ENCODE results near the gene NECTIN4.

NECTIN4 gene

DNA sequence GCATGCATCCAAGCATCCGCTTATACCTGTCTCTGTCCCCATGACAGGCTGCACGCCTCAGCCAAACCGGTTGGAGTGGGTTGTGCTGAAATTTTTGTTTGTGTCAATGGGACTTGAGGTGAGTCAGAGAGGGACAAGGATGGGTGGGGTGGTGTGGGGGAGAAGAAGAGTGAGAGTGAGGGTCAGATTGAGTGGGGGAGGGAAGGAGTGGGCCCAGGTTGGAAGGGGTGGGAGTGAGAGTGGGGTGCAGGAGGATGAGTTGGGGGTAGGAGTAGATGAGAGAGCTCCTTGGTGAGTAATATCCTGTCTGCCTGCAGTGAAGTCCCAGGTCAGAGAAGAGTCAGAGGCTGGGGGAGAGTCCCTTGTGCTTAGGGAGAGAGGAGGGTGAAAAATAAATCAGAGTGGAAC is 3.3 kb upstream of the NECTIN4 start:
- Histone ChIP-seq H3K4me1 (ENCODE audit: control insufficient read depth in 2 of 2, insufficient read depth in 2 of 2, low read length in 2 of 2) (peaks cover 7 to 20% of the 10 kb centered on the region in 2 donors), H3K27ac (ENCODE audit: low read depth in 2 of 2, low read length in 2 of 2) (no peak overlapping the region), H3K4me3 (ENCODE audit: low read length in 2 of 2) (no peak overlapping the region), H3K9ac (ENCODE audit: low read depth in 1 of 2, low read length in 2 of 2) (no peak overlapping the region), H3K9me3 (ENCODE audit: control insufficient read depth in 2 of 2, low read length in 2 of 2) (no peaks in the 10 kb centered on the region), H3K27me3 (ENCODE audit: control insufficient read depth in 2 of 2, insufficient read depth in 2 of 2, low read length in 2 of 2) (no peaks in the 10 kb centered on the region), H3K36me3 (ENCODE audit: control insufficient read depth in 2 of 2, insufficient read depth in 2 of 2, low read length in 2 of 2) (no peaks in the 10 kb centered on the region)

DNA sequence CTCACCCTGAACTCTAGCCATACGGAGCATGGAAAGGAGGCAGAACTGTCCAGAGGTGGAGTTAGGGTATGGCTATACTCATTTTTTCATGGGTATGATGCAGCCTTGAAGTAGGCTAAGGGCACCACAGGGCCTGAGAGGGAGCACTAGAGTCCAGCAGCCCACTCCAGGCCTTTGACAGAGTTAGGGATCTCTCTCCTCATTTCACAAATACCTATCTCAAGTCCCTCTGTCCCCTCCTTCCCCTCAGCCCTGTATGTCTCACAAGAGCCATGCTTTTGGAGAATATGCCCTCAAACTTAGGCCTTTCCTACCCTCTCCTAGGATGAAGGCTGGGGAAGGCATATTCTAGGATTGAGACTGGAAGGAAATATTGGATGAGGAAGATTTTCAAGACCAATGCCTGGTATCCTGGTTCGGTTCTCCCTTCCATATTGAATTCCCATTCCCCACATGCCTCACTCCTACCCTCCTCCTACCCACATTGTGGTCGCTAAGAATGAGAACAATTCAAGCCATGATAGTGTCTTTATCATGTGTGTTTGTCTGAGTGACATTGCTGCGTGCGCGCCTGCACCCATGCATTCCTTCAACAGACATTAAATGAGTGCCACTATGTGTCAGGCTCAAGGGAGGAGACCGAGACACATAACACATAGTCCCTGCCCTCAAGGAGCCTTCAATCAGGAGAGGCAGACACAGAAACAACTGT is 2.6 kb upstream of the NECTIN4 start:
- Histone ChIP-seq H3K27me3 (ENCODE audit: control insufficient read depth in 2 of 2, insufficient read depth in 2 of 2, low read length in 2 of 2) (no peaks in the 10 kb centered on the region), H3K4me3 (ENCODE audit: low read length in 2 of 2) (no peak overlapping the region), H3K27ac (ENCODE audit: low read depth in 2 of 2, low read length in 2 of 2) (no peak overlapping the region), H3K4me1 (ENCODE audit: control insufficient read depth in 2 of 2, insufficient read depth in 2 of 2, low read length in 2 of 2) (peaks cover under 1 to 19% of the 10 kb centered on the region in 2 donors), H3K9ac (ENCODE audit: low read depth in 1 of 2, low read length in 2 of 2) (no peak overlapping the region), H3K36me3 (ENCODE audit: control insufficient read depth in 2 of 2, insufficient read depth in 2 of 2, low read length in 2 of 2) (no peaks in the 10 kb centered on the region), H3K9me3 (ENCODE audit: control insufficient read depth in 2 of 2, low read length in 2 of 2) (no peaks in the 10 kb centered on the region)

DNA sequence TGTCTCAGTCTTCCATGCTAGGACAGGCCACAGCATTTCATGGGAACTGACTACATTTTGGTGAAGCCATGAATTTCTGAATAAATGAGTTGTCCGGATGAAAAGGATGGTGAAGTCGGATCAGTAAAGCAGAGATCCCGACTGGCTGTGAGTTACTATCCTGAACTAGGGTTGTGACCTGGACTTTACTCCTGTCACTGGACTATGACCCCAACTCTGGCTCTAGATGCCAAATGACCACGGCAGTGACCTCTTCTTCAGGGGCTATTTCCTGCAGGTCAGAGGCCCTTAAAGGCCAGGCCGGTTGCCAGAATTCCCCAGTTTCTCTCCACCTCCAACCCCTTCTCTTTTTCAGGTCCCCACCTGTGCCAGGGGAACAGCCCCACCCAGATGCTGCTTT is 1.7 kb upstream of the NECTIN4 start:
- Histone ChIP-seq H3K4me3 (ENCODE audit: low read length in 2 of 2) (no peak overlapping the region), H3K27ac (ENCODE audit: low read depth in 2 of 2, low read length in 2 of 2) (no peak overlapping the region), H3K4me1 (ENCODE audit: control insufficient read depth in 2 of 2, insufficient read depth in 2 of 2, low read length in 2 of 2) (peaks cover 7 to 28% of the 10 kb centered on the region in 2 donors), H3K9me3 (ENCODE audit: control insufficient read depth in 2 of 2, low read length in 2 of 2) (no peaks in the 10 kb centered on the region), H3K36me3 (ENCODE audit: control insufficient read depth in 2 of 2, insufficient read depth in 2 of 2, low read length in 2 of 2) (no peaks in the 10 kb centered on the region), H3K9ac (ENCODE audit: low read depth in 1 of 2, low read length in 2 of 2) (no peak overlapping the region), H3K27me3 (ENCODE audit: control insufficient read depth in 2 of 2, insufficient read depth in 2 of 2, low read length in 2 of 2) (no peaks in the 10 kb centered on the region)

DNA sequence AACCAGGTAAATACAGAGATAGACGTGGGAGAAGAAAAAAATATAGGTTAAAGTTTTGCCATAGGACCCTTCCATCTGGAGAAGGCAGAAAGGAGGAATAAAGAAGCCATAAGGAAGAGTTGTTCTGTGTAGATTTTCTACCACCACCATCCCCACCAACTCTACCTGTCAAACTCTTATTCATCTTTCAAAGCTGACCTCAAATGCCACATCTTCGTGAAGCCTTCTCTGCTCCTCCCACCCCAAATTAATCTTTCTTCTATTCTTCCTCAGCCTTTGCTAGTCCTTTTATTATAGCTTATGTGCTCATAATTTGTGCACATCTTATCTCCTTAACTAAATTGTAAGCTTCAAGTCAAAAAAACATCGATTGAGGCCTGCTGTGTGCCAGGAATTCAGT is 1.3 kb upstream of the NECTIN4 start:
- Histone ChIP-seq H3K4me1 (ENCODE audit: control insufficient read depth in 2 of 2, insufficient read depth in 2 of 2, low read length in 2 of 2) (peaks cover 7 to 32% of the 10 kb centered on the region in 2 donors), H3K9me3 (ENCODE audit: control insufficient read depth in 2 of 2, low read length in 2 of 2) (no peaks in the 10 kb centered on the region), H3K4me3 (ENCODE audit: low read length in 2 of 2) (no peak overlapping the region), H3K27ac (ENCODE audit: low read depth in 2 of 2, low read length in 2 of 2) (no peak overlapping the region), H3K36me3 (ENCODE audit: control insufficient read depth in 2 of 2, insufficient read depth in 2 of 2, low read length in 2 of 2) (no peaks in the 10 kb centered on the region), H3K27me3 (ENCODE audit: control insufficient read depth in 2 of 2, insufficient read depth in 2 of 2, low read length in 2 of 2) (no peaks in the 10 kb centered on the region), H3K9ac (ENCODE audit: low read depth in 1 of 2, low read length in 2 of 2) (no peak overlapping the region)

DNA sequence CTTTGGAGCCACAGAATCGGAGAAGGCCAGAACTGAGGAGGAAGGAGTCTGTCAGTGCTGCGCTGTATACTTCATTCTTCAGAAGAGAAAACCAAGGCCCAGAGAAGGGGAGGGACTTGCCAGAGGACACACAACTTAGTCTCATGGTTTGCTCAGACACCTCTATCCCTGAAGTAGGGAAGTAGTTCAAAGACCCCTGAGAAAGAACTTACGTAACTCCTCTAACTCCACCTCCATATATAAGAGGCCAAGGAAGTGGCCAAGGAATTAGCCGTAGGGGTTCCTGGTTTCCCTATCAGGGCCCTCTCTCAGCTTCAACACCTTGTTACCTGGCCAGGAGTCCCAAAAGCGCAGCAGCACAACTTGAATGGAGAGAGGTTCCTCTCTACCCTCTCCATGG is 580 bp upstream of the NECTIN4 start:
- Histone ChIP-seq H3K4me1 (ENCODE audit: control insufficient read depth in 2 of 2, insufficient read depth in 2 of 2, low read length in 2 of 2) (peaks cover 7 to 32% of the 10 kb centered on the region in 2 donors), H3K4me3 (ENCODE audit: low read length in 2 of 2) (no peak overlapping the region), H3K36me3 (ENCODE audit: control insufficient read depth in 2 of 2, insufficient read depth in 2 of 2, low read length in 2 of 2) (no peaks in the 10 kb centered on the region), H3K27me3 (ENCODE audit: control insufficient read depth in 2 of 2, insufficient read depth in 2 of 2, low read length in 2 of 2) (no peaks in the 10 kb centered on the region), H3K27ac (ENCODE audit: low read depth in 2 of 2, low read length in 2 of 2) (no peak overlapping the region), H3K9me3 (ENCODE audit: control insufficient read depth in 2 of 2, low read length in 2 of 2) (no peaks in the 10 kb centered on the region), H3K9ac (ENCODE audit: low read depth in 1 of 2, low read length in 2 of 2) (peak overlapping the region in 1 of 2 donors; percentile 39)

DNA sequence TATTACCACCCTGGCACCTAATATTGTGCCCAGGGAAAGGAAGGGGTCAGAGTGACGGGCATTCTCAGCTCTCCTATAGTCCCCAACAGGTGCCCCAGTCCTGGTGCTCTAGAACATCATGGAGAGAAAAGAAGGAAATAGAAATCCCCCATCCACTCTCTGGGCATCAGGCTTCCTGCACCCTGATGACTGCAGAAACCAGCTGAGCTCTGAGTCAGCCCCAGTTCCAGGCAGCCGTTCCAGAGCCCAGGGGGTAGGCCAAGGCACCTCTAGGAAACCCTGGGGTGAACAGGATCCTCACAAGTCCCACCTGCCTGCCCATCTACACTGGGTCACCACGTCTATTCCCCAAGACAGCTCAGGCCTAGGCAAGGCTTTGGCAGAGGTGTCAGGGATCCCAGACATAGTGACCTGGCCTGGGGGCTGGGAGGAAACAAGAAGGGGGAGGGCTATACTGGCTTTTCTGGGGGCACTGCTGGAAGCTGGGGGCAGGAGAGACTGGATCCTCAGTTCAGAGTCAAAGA is 709 bp downstream of the NECTIN4 start:
- peak overlapping the region; percentile 54 to 57 for H3K4me3 ChIP-seq (ENCODE audit: low read length in 2 of 2)
- H3K27me3 ChIP-seq (ENCODE audit: control insufficient read depth in 2 of 2, insufficient read depth in 2 of 2, low read length in 2 of 2) = no peaks in the 10 kb centered on the region
- H3K9ac ChIP-seq (ENCODE audit: low read depth in 1 of 2, low read length in 2 of 2) = peak overlapping the region; percentile 61 to 65
- peak overlapping the region in 1 of 2 donors; percentile 38 for H3K27ac ChIP-seq (ENCODE audit: low read depth in 2 of 2, low read length in 2 of 2)
- H3K4me1 ChIP-seq (ENCODE audit: control insufficient read depth in 2 of 2, insufficient read depth in 2 of 2, low read length in 2 of 2) = peaks cover 11 to 41% of the 10 kb centered on the region in 2 donors
- H3K9me3 ChIP-seq (ENCODE audit: control insufficient read depth in 2 of 2, low read length in 2 of 2) = no peaks in the 10 kb centered on the region
- no peaks in the 10 kb centered on the region for H3K36me3 ChIP-seq (ENCODE audit: control insufficient read depth in 2 of 2, insufficient read depth in 2 of 2, low read length in 2 of 2)

DNA sequence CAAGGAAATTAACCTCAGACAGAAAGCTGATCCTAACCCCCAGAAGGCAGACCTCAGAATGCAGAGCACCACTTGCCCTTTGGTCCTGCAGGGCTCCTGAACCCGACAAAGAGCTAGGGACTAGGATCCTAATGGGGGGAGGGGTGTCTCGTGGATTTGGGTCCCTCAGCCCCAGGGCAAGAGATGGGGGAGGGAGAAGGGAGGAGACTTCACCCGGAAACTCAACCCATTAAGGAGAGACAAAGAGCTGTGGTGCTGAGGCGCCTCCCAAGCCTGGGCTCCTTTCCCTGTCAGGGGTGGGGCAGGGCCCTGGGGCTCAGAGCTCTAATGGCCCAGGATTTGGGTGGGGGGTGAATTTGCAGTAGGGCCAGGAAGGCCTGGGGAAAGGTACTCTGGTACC is 2.9 kb downstream of the NECTIN4 start:
- peak overlapping the region; percentile 38 to 53 for H3K27ac ChIP-seq (ENCODE audit: low read depth in 2 of 2, low read length in 2 of 2)
- H3K4me1 ChIP-seq (ENCODE audit: control insufficient read depth in 2 of 2, insufficient read depth in 2 of 2, low read length in 2 of 2) = peaks cover 12 to 53% of the 10 kb centered on the region in 2 donors

DNA sequence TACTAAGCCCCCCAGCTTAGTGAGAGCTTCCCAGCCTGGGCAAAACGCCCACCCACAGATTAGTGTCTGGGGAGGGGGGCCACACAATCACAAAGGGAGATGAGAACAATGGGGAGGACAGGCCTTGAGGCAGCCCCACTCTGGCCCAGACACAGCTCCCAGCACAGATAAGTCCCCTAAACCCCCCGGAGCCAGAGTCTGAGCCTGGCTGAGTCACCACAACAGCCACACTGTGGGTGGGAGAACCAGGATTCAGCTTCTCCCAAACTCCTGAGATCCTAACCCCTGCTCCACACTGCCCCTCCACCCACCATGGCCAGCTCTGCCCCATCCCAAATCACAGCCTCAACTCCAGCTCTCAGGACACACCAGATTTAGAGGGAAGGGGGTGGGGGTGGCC is 4.2 kb downstream of the NECTIN4 start:
- no peak overlapping the region for H3K4me3 ChIP-seq (ENCODE audit: low read length in 2 of 2)
- H3K36me3 ChIP-seq (ENCODE audit: control insufficient read depth in 2 of 2, insufficient read depth in 2 of 2, low read length in 2 of 2) = no peaks in the 10 kb centered on the region

More for the DNA sequence above, 2.9 kb downstream of the NECTIN4 start:
- Histone ChIP-seq H3K27me3 (ENCODE audit: control insufficient read depth in 2 of 2, insufficient read depth in 2 of 2, low read length in 2 of 2) (no peaks in the 10 kb centered on the region), H3K9me3 (ENCODE audit: control insufficient read depth in 2 of 2, low read length in 2 of 2) (no peaks in the 10 kb centered on the region), H3K4me3 (ENCODE audit: low read length in 2 of 2) (no peak overlapping the region), H3K9ac (ENCODE audit: low read depth in 1 of 2, low read length in 2 of 2) (peak overlapping the region in 1 of 2 donors; percentile 22), H3K36me3 (ENCODE audit: control insufficient read depth in 2 of 2, insufficient read depth in 2 of 2, low read length in 2 of 2) (no peaks in the 10 kb centered on the region)

DNA sequence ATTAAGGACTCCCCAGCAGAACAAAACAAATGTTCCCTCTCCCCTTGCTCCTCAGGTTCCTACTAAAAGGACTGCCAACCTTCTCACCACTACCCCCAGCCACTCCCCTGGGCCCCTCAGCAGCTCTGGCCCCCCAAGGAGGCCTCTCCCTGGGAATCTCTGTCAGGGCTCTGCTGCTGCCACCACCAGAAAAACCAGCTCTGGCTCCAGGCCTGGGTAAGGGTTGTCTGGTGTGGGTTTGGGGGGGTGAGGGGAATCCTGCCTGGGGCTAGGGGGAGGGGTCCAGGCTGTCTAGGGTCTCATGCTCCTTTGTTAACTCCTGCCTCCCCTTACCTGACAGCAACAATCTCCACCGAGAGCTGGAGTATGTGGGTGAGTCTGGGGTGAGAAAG is 4.8 kb downstream of the NECTIN4 start:
- Histone ChIP-seq H3K9ac (ENCODE audit: low read depth in 1 of 2, low read length in 2 of 2) (peak overlapping the region in 1 of 2 donors; percentile 38), H3K4me1 (ENCODE audit: control insufficient read depth in 2 of 2, insufficient read depth in 2 of 2, low read length in 2 of 2) (peaks cover 12 to 54% of the 10 kb centered on the region in 2 donors), H3K27me3 (ENCODE audit: control insufficient read depth in 2 of 2, insufficient read depth in 2 of 2, low read length in 2 of 2) (no peaks in the 10 kb centered on the region), H3K36me3 (ENCODE audit: control insufficient read depth in 2 of 2, insufficient read depth in 2 of 2, low read length in 2 of 2) (no peaks in the 10 kb centered on the region), H3K4me3 (ENCODE audit: low read length in 2 of 2) (no peak overlapping the region), H3K27ac (ENCODE audit: low read depth in 2 of 2, low read length in 2 of 2) (peak overlapping the region; percentile 11 to 18), H3K9me3 (ENCODE audit: control insufficient read depth in 2 of 2, low read length in 2 of 2) (no peaks in the 10 kb centered on the region)

More for the DNA sequence above, 4.2 kb downstream of the NECTIN4 start:
- H3K4me1 ChIP-seq (ENCODE audit: control insufficient read depth in 2 of 2, insufficient read depth in 2 of 2, low read length in 2 of 2) = peaks cover 12 to 55% of the 10 kb centered on the region in 2 donors
- no peak overlapping the region for H3K9ac ChIP-seq (ENCODE audit: low read depth in 1 of 2, low read length in 2 of 2)
- H3K9me3 ChIP-seq (ENCODE audit: control insufficient read depth in 2 of 2, low read length in 2 of 2) = no peaks in the 10 kb centered on the region
- H3K27ac ChIP-seq (ENCODE audit: low read depth in 2 of 2, low read length in 2 of 2) = no peak overlapping the region
- H3K27me3 ChIP-seq (ENCODE audit: control insufficient read depth in 2 of 2, insufficient read depth in 2 of 2, low read length in 2 of 2) = no peaks in the 10 kb centered on the region

DNA sequence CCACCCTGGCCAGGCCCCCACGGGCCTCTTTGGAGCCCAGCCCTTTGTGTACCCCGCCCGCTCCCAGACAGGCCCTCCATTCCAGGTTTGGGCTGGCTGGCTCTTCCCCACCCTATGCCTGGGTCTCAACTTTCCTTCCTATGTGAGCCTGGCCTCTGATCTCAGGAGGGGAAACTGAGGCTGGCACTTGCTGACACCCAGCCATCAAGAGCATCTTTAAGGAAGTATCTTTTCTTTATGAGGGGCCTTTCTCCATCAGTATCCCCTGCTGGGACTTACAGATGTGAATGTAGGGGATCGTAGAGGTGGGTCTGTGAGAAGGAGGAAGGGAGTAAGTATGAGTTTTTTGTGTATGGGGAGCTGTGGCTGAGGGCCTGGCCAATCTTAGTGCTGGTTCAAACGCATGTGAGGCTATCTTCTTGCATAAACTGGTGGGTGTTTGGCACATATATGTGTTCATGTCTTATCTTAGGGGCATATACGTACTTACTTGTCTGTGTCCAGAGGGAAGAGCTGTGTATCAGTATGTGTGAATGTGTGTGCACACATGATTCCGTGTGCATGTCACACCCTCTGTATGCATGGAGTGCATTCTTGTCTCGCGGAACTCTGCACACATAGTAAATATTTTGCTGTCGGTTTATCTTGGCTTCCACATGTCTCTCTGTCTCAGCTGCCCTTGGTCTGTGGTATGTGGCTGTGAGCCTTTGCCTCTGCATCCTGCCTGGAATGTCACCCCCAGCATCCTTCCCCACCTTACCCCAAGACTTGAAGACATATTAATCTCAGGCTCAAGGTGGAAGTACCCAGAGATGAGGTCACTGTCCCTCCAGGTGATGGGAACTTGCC is 5.4 kb downstream of the NECTIN4 start:
- peaks cover 12 to 50% of the 10 kb centered on the region in 2 donors for H3K4me1 ChIP-seq (ENCODE audit: control insufficient read depth in 2 of 2, insufficient read depth in 2 of 2, low read length in 2 of 2)

More for the DNA sequence above, 5.4 kb downstream of the NECTIN4 start:
- no peaks in the 10 kb centered on the region for H3K27me3 ChIP-seq (ENCODE audit: control insufficient read depth in 2 of 2, insufficient read depth in 2 of 2, low read length in 2 of 2)
- peak overlapping the region in 1 of 2 donors; percentile 38 for H3K9ac ChIP-seq (ENCODE audit: low read depth in 1 of 2, low read length in 2 of 2)
- no peaks in the 10 kb centered on the region for H3K9me3 ChIP-seq (ENCODE audit: control insufficient read depth in 2 of 2, low read length in 2 of 2)
- peak overlapping the region; percentile 65 to 80 for H3K27ac ChIP-seq (ENCODE audit: low read depth in 2 of 2, low read length in 2 of 2)
- H3K36me3 ChIP-seq (ENCODE audit: control insufficient read depth in 2 of 2, insufficient read depth in 2 of 2, low read length in 2 of 2) = no peaks in the 10 kb centered on the region
- no peak overlapping the region for H3K4me3 ChIP-seq (ENCODE audit: low read length in 2 of 2)
